HG02798 (cell line): ENCODE data around the gene CRTAC1.
A peak's percentile ranks its signal among the peaks of the same experiment; 100 is the strongest.

ENCODE experiments used
- ATAC-seq: cut with Tn5 transposase; IDR thresholded peaks from one replicate; pipeline ENCODE4 v1.9.1; 2021; ENCODE audit warnings: mild to moderate bottlenecking; ENCODE audit not compliant: unreplicated experiment, poor library complexity

The CRTAC1 gene

GRCh38 chr10:97879241-97879640 lies 151.2 kb downstream of the CRTAC1 start:
- no peak for ATAC-seq

- no peak for ATAC-seq
Observed at GRCh38 chr10:97876402-97876801, 154.0 kb downstream of the CRTAC1 start.

GRCh38 chr10:97875391-97875790 lies 155.0 kb downstream of the CRTAC1 start:
- ATAC-seq: no peak

- ATAC-seq: no peak
Observed at GRCh38 chr10:97874332-97874731, 156.1 kb downstream of the CRTAC1 start.

GRCh38 chr10:97873569-97873968 lies 156.9 kb downstream of the CRTAC1 start:
- no peak for ATAC-seq

GRCh38 chr10:97870990-97871389 lies 159.4 kb downstream of the CRTAC1 start:
- no peak for ATAC-seq

GRCh38 chr10:97869091-97870042 lies 161.1 kb downstream of the CRTAC1 start:
- peak; percentile 91 for ATAC-seq

- ATAC-seq: no peak
Observed at GRCh38 chr10:97868134-97868685, 162.2 kb downstream of the CRTAC1 start.

- no peak for ATAC-seq
Observed at GRCh38 chr10:97867220-97867800, 163.1 kb downstream of the CRTAC1 start.

- ATAC-seq: no peak
Observed at GRCh38 chr10:97866524-97867219, 163.7 kb downstream of the CRTAC1 start.

GRCh38 chr10:97865488-97865887 lies 164.9 kb downstream of the CRTAC1 start:
- ATAC-seq: no peak

GRCh38 chr10:97863808-97864207 lies 166.6 kb downstream of the CRTAC1 start:
- ATAC-seq: no peak

GRCh38 chr10:97861924-97862323 lies 168.5 kb downstream of the CRTAC1 start:
- no peak for ATAC-seq

GRCh38 chr10:97861097-97861750 lies 169.2 kb downstream of the CRTAC1 start:
- ATAC-seq: no peak

GRCh38 chr10:97858001-97858439 lies 172.4 kb downstream of the CRTAC1 start:
- no peak for ATAC-seq

GRCh38 chr10:97854743-97855142 lies 175.7 kb downstream of the CRTAC1 start:
- ATAC-seq: no peak

- ATAC-seq: no peak
Observed at GRCh38 chr10:97852840-97853405, 177.5 kb downstream of the CRTAC1 start.

- ATAC-seq: no peak
Observed at GRCh38 chr10:97852277-97852676, 178.1 kb downstream of the CRTAC1 start.

GRCh38 chr10:97851341-97852001 lies 178.9 kb downstream of the CRTAC1 start:
- no peak for ATAC-seq
